RWPE2 (cell line): Measurements from ENCODE around the gene MRPS18A.
A peak's percentile ranks its signal among the peaks of the same experiment; 100 is the strongest.

Experiments used
- ATAC-seq: fragments of 200-7000 bp; cut with Tn5 transposase; 3 replicates; pipeline ENCODE4 v1.9.1; 2021; ENCODE audit warnings: low read depth
- DNase-seq: peaks from one replicate; pipeline ENCODE4 v3.0.0-alpha.2; 2020; ENCODE audit warnings: low spot score
- H3K27ac ChIP-seq: fragments of 450-650 bp; 2 replicates; pipeline ENCODE4 v1.5.1; 2017; ENCODE audit warnings: mild to moderate bottlenecking; ENCODE audit not compliant: poor library complexity, severe bottlenecking
- H3K27me3 ChIP-seq: fragments of 250-450 bp; sonication (Bioruptor Pico); 2 replicates; pipeline ENCODE4 v1.5.1; 2021; ENCODE audit warnings: mild to moderate bottlenecking, moderate library complexity; ENCODE audit not compliant: insufficient read depth, poor library complexity, severe bottlenecking
- H3K36me3 ChIP-seq: fragments of 250-450 bp; sonication (Bioruptor Pico); 2 replicates; pipeline ENCODE4 v1.5.1; 2020; ENCODE audit warnings: low read depth, mild to moderate bottlenecking, moderate library complexity
- H3K4me1 ChIP-seq: fragments of 250-450 bp; sonication (Bioruptor Pico); 2 replicates; pipeline ENCODE4 v1.5.1; 2021; ENCODE audit warnings: mild to moderate bottlenecking, moderate library complexity; ENCODE audit not compliant: insufficient read depth, poor library complexity, severe bottlenecking
- H3K4me3 ChIP-seq: fragments of 250-450 bp; sonication (Bioruptor Pico); 2 replicates; pipeline ENCODE4 v1.5.1; 2021; ENCODE audit warnings: mild to moderate bottlenecking, moderate library complexity; ENCODE audit not compliant: severe bottlenecking
- H3K9me3 ChIP-seq: fragments of 250-450 bp; sonication (Bioruptor Pico); 2 replicates; pipeline ENCODE4 v1.5.1; 2021; ENCODE audit warnings: mild to moderate bottlenecking, moderate library complexity; ENCODE audit not compliant: severe bottlenecking
- TF ChIP-seq, protein P1 (sequence below): fragments of 450-650 bp; IDR thresholded peaks from one replicate; pipeline ENCODE4 v1.5.1; 2017; ENCODE audit warnings: mild to moderate bottlenecking, moderate library complexity; ENCODE audit not compliant: poor library complexity, severe bottlenecking

MRPS18A gene

DNA sequence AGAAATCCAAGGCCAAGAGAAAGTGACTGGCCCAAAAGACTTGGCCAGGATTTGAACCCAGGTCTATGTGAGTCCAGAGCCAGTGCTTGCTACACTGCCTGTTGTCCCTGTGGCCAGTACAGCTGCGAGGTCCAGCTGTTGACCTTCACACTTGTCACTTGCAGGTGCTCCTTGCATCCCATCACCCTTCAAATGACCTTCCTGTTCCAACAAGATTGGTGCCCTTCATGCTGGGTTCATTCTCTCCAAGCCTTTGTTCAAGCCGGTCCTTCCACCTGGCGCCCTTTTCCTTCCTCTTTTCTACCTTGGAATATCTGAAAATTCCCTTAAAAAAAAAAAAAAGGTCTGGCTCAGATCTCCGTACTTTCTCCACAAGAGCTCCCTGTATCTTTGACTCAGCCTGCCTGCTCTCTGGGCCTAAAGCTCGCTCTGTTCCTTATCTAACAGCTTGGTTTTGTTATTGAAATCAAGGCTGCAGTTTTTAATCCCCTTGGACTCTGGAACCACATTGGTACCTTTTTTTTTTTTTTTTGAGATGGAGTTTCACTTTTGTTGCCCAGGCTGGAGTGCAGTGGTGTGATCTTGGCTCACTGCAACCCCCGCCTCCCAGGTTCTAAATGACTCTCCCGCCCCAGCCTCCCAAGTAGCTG lies 22.2 kb upstream of the MRPS18A start:
- H3K36me3 ChIP-seq = no peaks in the 10 kb centered on the region
- H3K27ac ChIP-seq = no peak overlapping the region
- TF ChIP-seq, protein P1, sequence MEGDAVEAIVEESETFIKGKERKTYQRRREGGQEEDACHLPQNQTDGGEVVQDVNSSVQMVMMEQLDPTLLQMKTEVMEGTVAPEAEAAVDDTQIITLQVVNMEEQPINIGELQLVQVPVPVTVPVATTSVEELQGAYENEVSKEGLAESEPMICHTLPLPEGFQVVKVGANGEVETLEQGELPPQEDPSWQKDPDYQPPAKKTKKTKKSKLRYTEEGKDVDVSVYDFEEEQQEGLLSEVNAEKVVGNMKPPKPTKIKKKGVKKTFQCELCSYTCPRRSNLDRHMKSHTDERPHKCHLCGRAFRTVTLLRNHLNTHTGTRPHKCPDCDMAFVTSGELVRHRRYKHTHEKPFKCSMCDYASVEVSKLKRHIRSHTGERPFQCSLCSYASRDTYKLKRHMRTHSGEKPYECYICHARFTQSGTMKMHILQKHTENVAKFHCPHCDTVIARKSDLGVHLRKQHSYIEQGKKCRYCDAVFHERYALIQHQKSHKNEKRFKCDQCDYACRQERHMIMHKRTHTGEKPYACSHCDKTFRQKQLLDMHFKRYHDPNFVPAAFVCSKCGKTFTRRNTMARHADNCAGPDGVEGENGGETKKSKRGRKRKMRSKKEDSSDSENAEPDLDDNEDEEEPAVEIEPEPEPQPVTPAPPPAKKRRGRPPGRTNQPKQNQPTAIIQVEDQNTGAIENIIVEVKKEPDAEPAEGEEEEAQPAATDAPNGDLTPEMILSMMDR = no peak
- H3K4me3 ChIP-seq = no peak overlapping the region
- H3K9me3 ChIP-seq = no peaks in the 10 kb centered on the region
- DNase-seq = no peak
- peaks cover 11% of the 10 kb centered on the region for H3K4me1 ChIP-seq
- ATAC-seq = no peak
- no peaks in the 10 kb centered on the region for H3K27me3 ChIP-seq

DNA sequence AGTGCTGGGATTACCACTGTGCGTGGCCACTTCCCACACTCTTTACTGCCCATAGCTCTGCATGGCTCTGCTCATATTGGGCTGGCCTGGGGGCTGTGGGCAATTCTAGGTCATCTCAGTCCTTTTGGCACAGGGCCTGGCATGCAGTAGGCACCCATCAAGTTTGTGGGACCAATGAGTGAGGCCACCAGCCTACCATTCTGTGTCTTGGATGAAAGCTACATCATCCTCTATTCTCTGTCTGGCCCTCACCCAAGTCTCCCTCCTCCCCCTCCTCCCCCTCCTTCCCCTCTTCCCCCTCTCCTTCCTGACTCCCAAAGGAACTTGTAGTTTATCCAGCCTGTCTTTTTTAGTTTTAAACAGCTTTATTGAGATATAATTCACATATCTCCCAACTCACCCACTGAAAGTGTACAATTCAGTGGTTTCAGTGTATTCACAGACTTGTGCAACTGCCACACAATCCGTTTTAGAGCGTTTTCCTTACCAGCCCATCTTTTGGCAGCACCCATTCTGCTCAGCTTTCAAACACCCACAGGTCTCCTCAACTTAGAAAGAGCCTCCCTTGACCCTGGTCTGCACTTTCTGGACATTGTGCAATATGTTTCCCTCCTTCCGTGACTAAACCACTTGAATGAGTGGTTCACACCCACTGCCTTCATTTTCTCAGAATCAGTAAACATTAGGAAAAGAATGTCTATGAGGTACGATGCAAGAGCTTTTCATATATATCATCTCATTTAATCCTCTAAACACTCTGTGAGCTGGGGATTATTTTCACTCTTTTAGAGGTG lies 21.5 kb upstream of the MRPS18A start:
- Histone ChIP-seq H3K27ac (no peak overlapping the region), H3K4me3 (no peak overlapping the region), H3K36me3 (no peaks in the 10 kb centered on the region), H3K9me3 (no peaks in the 10 kb centered on the region), H3K4me1 (peaks cover 11% of the 10 kb centered on the region), H3K27me3 (no peaks in the 10 kb centered on the region)
- TF ChIP-seq, protein P1 = no peak
- no peak for DNase-seq
- ATAC-seq = peak; percentile 73

DNA sequence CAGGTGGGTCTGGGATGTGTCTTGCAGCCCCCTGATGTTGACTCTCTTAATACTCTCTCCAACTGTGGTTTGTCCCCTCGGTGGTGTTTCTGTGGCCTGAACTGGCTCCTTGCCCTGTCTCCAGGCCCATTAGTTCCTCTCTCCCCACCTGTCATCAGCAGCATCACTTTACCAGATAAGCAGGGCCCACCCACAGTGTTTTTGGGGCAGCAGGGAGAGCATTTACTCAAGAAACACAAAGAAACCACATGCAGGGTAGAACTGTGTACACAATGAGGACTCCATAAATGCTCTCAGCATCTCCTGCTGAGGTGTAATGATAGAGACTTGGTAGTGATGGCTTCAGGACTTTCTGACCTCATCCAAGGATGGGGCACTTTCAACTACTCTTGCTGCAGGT lies 20.2 kb upstream of the MRPS18A start:
- TF ChIP-seq, protein P1 = no peak
- Histone ChIP-seq H3K27ac (no peak overlapping the region), H3K36me3 (no peaks in the 10 kb centered on the region), H3K27me3 (no peaks in the 10 kb centered on the region), H3K9me3 (no peaks in the 10 kb centered on the region), H3K4me3 (no peak overlapping the region), H3K4me1 (peaks cover 16% of the 10 kb centered on the region)
- no peak for ATAC-seq
- no peak for DNase-seq

DNA sequence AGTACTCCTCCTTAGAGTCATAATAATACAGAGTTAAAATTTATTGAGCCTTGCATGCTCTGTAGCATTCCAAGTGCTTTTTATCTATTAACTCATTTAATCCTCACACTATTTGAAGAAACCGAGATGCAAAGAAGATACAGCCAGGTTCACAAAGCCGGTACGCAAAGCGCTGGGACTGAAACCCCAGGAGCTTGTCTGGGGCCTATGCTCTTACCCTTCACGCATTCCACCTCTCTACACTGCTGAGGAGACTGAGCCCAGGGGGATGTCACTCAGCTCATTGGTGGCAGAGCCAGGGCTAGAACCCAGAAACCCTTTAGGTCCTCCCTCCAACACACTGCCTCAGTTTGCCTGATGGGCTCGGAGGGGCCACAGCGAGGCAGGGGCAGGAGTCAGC lies 19.7 kb upstream of the MRPS18A start:
- no peak overlapping the region for H3K4me3 ChIP-seq
- no peak for ATAC-seq
- H3K4me1 ChIP-seq = peaks cover 21% of the 10 kb centered on the region
- H3K27me3 ChIP-seq = no peaks in the 10 kb centered on the region
- no peak for DNase-seq
- H3K9me3 ChIP-seq = no peaks in the 10 kb centered on the region
- TF ChIP-seq, protein P1 = no peak
- no peaks in the 10 kb centered on the region for H3K36me3 ChIP-seq
- no peak overlapping the region for H3K27ac ChIP-seq

DNA sequence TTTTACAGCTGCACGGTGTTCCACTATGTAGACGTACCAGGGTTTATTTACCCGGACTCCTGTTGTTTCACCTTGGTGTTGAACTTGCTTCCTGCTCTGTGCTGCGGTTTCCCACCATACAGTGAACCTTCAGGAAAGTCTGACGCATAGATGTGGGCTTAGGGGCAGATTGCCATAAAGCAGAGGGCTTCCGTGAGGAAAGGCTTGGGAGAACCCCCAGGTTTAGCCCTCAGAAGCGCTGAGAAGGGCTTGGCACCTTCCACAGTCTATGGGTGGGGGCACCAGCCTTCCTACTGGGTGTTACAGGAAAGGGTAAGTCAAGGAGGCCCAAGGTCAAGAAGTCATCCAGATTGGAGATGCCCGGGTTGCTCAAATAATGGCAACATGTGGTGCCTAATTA lies 19.2 kb upstream of the MRPS18A start:
- Histone ChIP-seq H3K36me3 (no peaks in the 10 kb centered on the region), H3K4me3 (no peak overlapping the region), H3K27ac (no peak overlapping the region), H3K4me1 (peaks cover 25% of the 10 kb centered on the region), H3K27me3 (no peaks in the 10 kb centered on the region), H3K9me3 (no peaks in the 10 kb centered on the region)
- DNase-seq = no peak
- TF ChIP-seq, protein P1 = no peak
- no peak for ATAC-seq
